ENCODE measurements around the gene ATXN3L. TPM values are rescaled to one million over a fixed set of nuclear protein-coding genes. Genes with fewer than 3 reads are reported as not detected.

Gene ATXN3L
- total and polyA plus RNA-seq, 3 donors from 2014 or later: 1.2 to 4.3 (median 1.8) TPM

DNA sequence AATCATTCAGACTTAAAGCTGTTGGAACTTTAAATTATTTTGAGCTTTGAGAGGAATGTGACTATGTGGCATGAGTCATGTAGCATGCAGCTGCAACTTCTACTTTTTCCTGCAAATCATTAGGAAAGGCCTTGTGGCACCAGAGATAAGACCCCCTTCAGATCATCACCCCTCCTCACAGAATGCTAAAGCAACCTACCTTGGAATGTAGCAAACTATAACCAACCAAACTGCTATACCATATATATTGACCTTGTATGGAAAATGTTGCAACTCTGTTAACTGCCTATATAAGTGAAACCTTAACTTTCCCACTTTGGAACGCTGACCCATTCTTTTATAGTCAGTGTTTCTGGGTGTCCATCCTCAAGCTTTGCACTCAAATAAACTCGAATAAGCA, 32.0 kb downstream of the ATXN3L start:
- H3K9me3 ChIP-seq: no peaks in the 10 kb centered on the region
- DNase-seq: no peak
- H3K36me3 ChIP-seq (ENCODE audit: low read depth, missing control alignments): no peaks in the 10 kb centered on the region
- H3K4me3 ChIP-seq: no peak overlapping the region
- no peak overlapping the region for H3K27ac ChIP-seq
- H3K27me3 ChIP-seq: no peaks in the 10 kb centered on the region
- H3K4me1 ChIP-seq: no peaks in the 10 kb centered on the region
- no peak for TF ChIP-seq POLR2A (IDR thresholded peaks at IDR 0.05)
- no peak for TF ChIP-seq CTCF (IDR thresholded peaks at IDR 0.05)
- intact Hi-C loops (cut with DNase I; ENCODE audit: low total_unique reads): no loop called here
- WGBS, 2 donors: 71 to 90% methylated on average over 2 of the region's 2 CpGs

GRCh38 chrX:13285693-13286092, 34.2 kb downstream of the ATXN3L start:
- 97 to 100% methylated on average over 3 to 7 of the region's 7 CpGs for WGBS, 2 donors
- Histone ChIP-seq H3K9me3 (no peaks in the 10 kb centered on the region), H3K4me1 (no peaks in the 10 kb centered on the region), H3K27me3 (no peaks in the 10 kb centered on the region), H3K27ac (no peak overlapping the region), H3K4me3 (no peak overlapping the region), H3K36me3 (ENCODE audit: low read depth, missing control alignments) (no peaks in the 10 kb centered on the region)
- intact Hi-C loops (cut with DNase I; ENCODE audit: low total_unique reads): no loop called here
- TF ChIP-seq POLR2A (IDR thresholded peaks at IDR 0.05) (no peak), CTCF (IDR thresholded peaks at IDR 0.05) (no peak)
- DNase-seq: no peak

DNA sequence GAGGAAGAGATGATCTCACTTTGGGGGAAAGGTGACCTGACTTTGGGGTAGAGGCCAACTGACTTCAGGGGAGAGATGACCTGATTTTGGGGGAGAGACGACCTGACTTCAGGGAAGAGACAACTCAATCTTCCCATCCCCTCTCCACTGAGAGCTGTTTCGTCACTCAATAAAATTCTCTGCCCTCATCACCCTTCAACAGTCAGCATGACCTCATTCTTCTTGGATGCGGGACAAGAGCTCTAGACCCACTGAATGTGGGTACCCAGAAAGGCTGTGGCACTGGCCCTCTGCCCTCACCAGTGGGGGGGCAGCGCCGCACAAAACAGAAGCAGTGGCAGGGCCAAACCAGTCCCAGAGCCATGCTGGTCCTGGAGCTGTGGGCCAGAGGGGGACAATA, 34.6 kb downstream of the ATXN3L start:
- DNase-seq: no peak
- Histone ChIP-seq H3K4me1 (no peaks in the 10 kb centered on the region), H3K36me3 (ENCODE audit: low read depth, missing control alignments) (no peaks in the 10 kb centered on the region), H3K27ac (no peak overlapping the region), H3K9me3 (no peaks in the 10 kb centered on the region), H3K27me3 (no peaks in the 10 kb centered on the region), H3K4me3 (no peak overlapping the region)
- WGBS, 2 donors: 79 to 93% methylated on average over 2 to 5 of the region's 5 CpGs
- intact Hi-C loops (cut with DNase I; ENCODE audit: low total_unique reads): no loop called here
- no peak for TF ChIP-seq POLR2A (IDR thresholded peaks at IDR 0.05)
- no peak for TF ChIP-seq CTCF (IDR thresholded peaks at IDR 0.05)

- WGBS, 2 donors: 91% methylated on average over 1 of the region's 1 CpG
- TF ChIP-seq POLR2A (IDR thresholded peaks at IDR 0.05): no peak
- TF ChIP-seq CTCF (IDR thresholded peaks at IDR 0.05): no peak
- Histone ChIP-seq H3K36me3 (ENCODE audit: low read depth, missing control alignments) (no peaks in the 10 kb centered on the region), H3K27me3 (no peaks in the 10 kb centered on the region), H3K9me3 (no peaks in the 10 kb centered on the region), H3K4me1 (no peaks in the 10 kb centered on the region), H3K27ac (no peak overlapping the region), H3K4me3 (no peak overlapping the region)
- no peak for DNase-seq
- intact Hi-C loops (cut with DNase I; ENCODE audit: low total_unique reads): no loop called here
Observed at GRCh38 chrX:13284570-13284969, 35.3 kb downstream of the ATXN3L start.

DNA sequence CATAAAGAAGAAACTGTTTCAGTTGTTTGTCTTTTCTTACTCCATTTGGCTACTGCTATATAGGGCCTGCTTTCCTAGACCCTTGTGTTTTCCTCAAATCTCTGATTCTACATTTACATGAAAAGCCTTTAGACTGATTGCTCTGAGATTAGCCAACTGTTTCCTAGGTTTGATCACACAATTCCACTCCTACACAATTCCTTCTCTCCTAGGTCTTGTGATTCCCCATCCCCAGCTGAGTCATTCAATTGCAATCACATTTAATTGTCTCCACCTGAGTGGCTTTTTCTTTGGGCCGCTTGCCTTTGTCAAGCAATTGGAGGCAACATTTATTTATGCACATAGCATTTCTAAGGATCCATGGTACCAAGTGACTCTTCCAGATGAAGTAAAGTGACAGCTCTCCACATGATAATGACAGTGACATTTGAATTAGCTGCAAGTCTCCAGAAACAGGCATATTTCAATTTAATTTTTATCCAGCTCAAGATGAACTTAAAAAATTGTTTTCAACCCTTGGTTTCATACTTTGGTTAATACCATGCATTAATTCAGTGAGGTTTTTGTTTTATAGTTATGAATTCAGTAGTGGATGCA, 35.8 kb downstream of the ATXN3L start:
- 75 to 93% methylated on average over 1 of the region's 1 CpG for WGBS, 2 donors
- Histone ChIP-seq H3K27ac (no peak overlapping the region), H3K4me1 (no peaks in the 10 kb centered on the region), H3K27me3 (no peaks in the 10 kb centered on the region), H3K36me3 (ENCODE audit: low read depth, missing control alignments) (no peaks in the 10 kb centered on the region), H3K4me3 (no peak overlapping the region), H3K9me3 (no peaks in the 10 kb centered on the region)
- DNase-seq: no peak
- TF ChIP-seq CTCF (IDR thresholded peaks at IDR 0.05) (no peak), POLR2A (IDR thresholded peaks at IDR 0.05) (no peak)
- intact Hi-C loops (cut with DNase I; ENCODE audit: low total_unique reads): no loop called here

Data from testis (tissue), 3 donors.